Neural cell (in vitro differentiated cells): ENCODE results near the gene IBA57. TPM values are rescaled to one million over a fixed set of nuclear protein-coding genes. Genes with fewer than 3 reads are reported as not detected.
"Not testable (repeated sequence)": the region's sequence is repeated elsewhere in the genome, so short reads cannot be mapped to it uniquely, and the experiment has no call there.

Experiments
- H2AFZ ChIP-seq: fragments of 200-600, 300-800 bp; sonication (generic), shearing (Covaris generic); 2 replicates; pipeline ENCODE4 v1.6.0; 2014; ENCODE audit warnings: low read depth, mild to moderate bottlenecking, antibody characterized with exemption, low read length, moderate library complexity
- H3F3A ChIP-seq: fragments of 200-600 bp; shearing (Covaris generic); 2 replicates; pipeline ENCODE4 v1.6.1; 2016; ENCODE audit warnings: mild to moderate bottlenecking, moderate library complexity, mixed read lengths, antibody characterized with exemption, low read length; ENCODE audit not compliant: insufficient read depth, poor library complexity, severe bottlenecking
- H3K27ac ChIP-seq: fragments of 200-600, 300-800 bp; sonication (generic), shearing (Covaris generic); 2 replicates; pipeline ENCODE4 v1.5.1; 2014; ENCODE audit warnings: mild to moderate bottlenecking, low read length, moderate library complexity
- H3K27me3 ChIP-seq: fragments of 300-800, 200-600 bp; sonication (generic), shearing (Covaris generic); 2 replicates; pipeline ENCODE4 v1.6.0; 2014; ENCODE audit warnings: mild to moderate bottlenecking, low read depth, low read length, moderate library complexity; ENCODE audit not compliant: insufficient read depth
- H3K36me3 ChIP-seq: fragments of 300-800, 200-600 bp; sonication (generic), shearing (Covaris generic); 2 replicates; pipeline ENCODE4 v1.5.1; 2014; ENCODE audit warnings: mild to moderate bottlenecking, antibody characterized with exemption, low read length, moderate library complexity; ENCODE audit not compliant: insufficient read depth
- H3K4me2 ChIP-seq: fragments of 300-800, 200-600 bp; sonication (generic), shearing (Covaris generic); 2 replicates; pipeline ENCODE4 v1.6.0; 2014; ENCODE audit warnings: mild to moderate bottlenecking, low read length
- H3K4me3 ChIP-seq: fragments of 300-800, 200-600 bp; sonication (generic), shearing (Covaris generic); 2 replicates; pipeline ENCODE4 v1.5.1; 2014; ENCODE audit warnings: mild to moderate bottlenecking, low read length, moderate library complexity
- H3K79me2 ChIP-seq: fragments of 200-600 bp; shearing (Covaris generic); replicated peaks from 2 replicates; pipeline ENCODE4 v1.6.0; 2014; ENCODE audit warnings: mild to moderate bottlenecking, low read length, moderate library complexity; ENCODE audit not compliant: insufficient read depth
- H3K9ac ChIP-seq: fragments of 300-800, 200-600 bp; sonication (generic), shearing (Covaris generic); 2 replicates; pipeline ENCODE4 v1.6.1; 2016; ENCODE audit warnings: mild to moderate bottlenecking, low read length, mixed read lengths
- H3K9me2 ChIP-seq: fragments of 200-600 bp; shearing (Covaris generic); 2 replicates; pipeline ENCODE4 v1.6.1; 2016; ENCODE audit warnings: mild to moderate bottlenecking, low read length, mixed read lengths; ENCODE audit not compliant: insufficient read depth
- H3K9me3 ChIP-seq: fragments of 200-600, 300-800 bp; sonication (generic), shearing (Covaris generic); 2 replicates; pipeline ENCODE4 v1.6.1; 2016; ENCODE audit warnings: mild to moderate bottlenecking, mixed run types, low read length, moderate library complexity, mixed read lengths
- H4K20me1 ChIP-seq: fragments of 200-600 bp; shearing (Covaris generic); 2 replicates; pipeline ENCODE4 v1.6.1; 2016; ENCODE audit warnings: mild to moderate bottlenecking, mixed run types; ENCODE audit not compliant: insufficient read depth
- EP300 ChIP-seq: fragments of 450-650 bp; conservative IDR thresholded peaks from 2 replicates; pipeline ENCODE4 v1.6.1; 2014; ENCODE audit warnings: antibody characterized with exemption, mild to moderate bottlenecking, moderate library complexity; ENCODE audit not compliant: poor library complexity, severe bottlenecking
- EZH2 ChIP-seq: fragments of 200-600, 300-800 bp; shearing (Covaris generic), sonication (generic); IDR thresholded peaks from 2 replicates; pipeline ENCODE4 v1.6.1; 2014; ENCODE audit warnings: antibody characterized with exemption, low read length, borderline replicate concordance, mild to moderate bottlenecking; ENCODE audit not compliant: insufficient read depth, poor library complexity, severe bottlenecking
- MXI1 ChIP-seq: fragments of 450-650 bp; conservative IDR thresholded peaks from 2 replicates; pipeline ENCODE4 v1.6.1; 2014; ENCODE audit warnings: antibody characterized with exemption, mild to moderate bottlenecking; ENCODE audit not compliant: poor library complexity, severe bottlenecking
- POLR2AphosphoS5 ChIP-seq: IDR thresholded peaks from 2 replicates; pipeline ENCODE4 v1.6.1; 2012
- RAD21 ChIP-seq: fragments of 450-650 bp; conservative IDR thresholded peaks from 2 replicates; pipeline ENCODE4 v1.6.1; 2014; ENCODE audit warnings: antibody characterized with exemption, mild to moderate bottlenecking, moderate library complexity
- SMC3 ChIP-seq: fragments of 450-650 bp; conservative IDR thresholded peaks from 2 replicates; pipeline ENCODE4 v1.6.1; 2014; ENCODE audit warnings: antibody characterized with exemption, mild to moderate bottlenecking, moderate library complexity; ENCODE audit not compliant: poor library complexity
- TAF1 ChIP-seq: IDR thresholded peaks from 2 replicates; pipeline ENCODE4 v1.6.1; 2012; ENCODE audit warnings: low read depth
- polyA plus RNA-seq: library from polyadenylated mRNA; depleted of rRNA; stranded (reverse); fragments of >200 nt; gene quantifications from 2 replicates; pipeline ENCODE4 v1.2.3, GENCODE V29; 2014
- TF ChIP-seq, protein P1 (sequence below): fragments of 450-650 bp; IDR thresholded peaks from 2 replicates; pipeline ENCODE4 v1.5.1; 2014; ENCODE audit warnings: antibody characterized with exemption, mild to moderate bottlenecking, moderate library complexity; ENCODE audit not compliant: poor library complexity, severe bottlenecking
- TF ChIP-seq, protein P2 (sequence below): IDR thresholded peaks from 2 replicates; pipeline ENCODE4 v1.6.1; 2012; ENCODE audit warnings: borderline replicate concordance

The IBA57 gene
- polyA plus RNA-seq, 1 donor from 2014 or later, result 5.5 TPM

DNA sequence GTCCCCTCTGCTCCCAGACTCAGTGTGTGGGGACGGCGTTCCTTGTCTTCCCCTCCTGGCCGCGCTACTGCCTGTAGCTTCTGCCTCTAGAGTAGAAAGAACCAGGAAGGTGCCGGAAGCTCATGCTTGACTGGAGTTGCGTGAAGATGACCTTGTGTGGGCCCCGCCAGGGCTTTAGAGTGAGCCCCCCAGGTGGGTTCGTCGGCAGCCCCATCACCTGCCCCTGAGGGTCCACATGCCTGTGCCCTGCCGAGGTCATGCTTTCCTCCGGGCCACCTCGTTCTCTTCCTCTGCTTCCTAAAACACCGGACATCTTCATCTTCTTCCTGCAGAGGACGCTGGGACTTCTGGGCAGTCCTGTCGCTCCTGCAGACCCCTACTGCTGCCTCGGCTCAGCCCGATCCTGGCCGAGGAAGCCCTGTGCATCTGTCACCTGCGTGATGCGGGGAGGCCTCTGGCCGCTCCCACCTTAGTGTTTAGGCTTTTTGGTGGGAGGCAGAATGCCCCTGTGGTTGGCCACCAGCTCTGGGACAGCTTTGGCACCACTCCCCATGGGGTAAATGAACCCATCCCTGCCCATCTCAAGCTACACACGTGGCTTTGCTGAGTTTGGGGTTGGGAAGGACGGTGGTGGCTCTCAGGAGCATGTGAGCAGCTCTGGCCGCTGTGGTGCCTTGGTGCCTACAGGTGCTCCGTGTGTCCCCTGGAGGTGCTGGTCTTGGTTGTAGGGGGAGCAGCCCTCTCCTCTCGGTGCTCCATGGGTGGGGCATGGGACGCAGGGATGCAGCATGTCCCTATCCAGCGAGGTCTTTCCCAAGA lies 54.6 kb downstream of the IBA57 start:
- no peaks in the 10 kb centered on the region for H3K79me2 ChIP-seq
- H2AFZ ChIP-seq, result no peak overlapping the region
- no peaks in the 10 kb centered on the region for H3K27me3 ChIP-seq
- H4K20me1 ChIP-seq, result no peaks in the 10 kb centered on the region
- H3K9ac ChIP-seq, result no peak overlapping the region
- no peaks in the 10 kb centered on the region for H3K36me3 ChIP-seq
- H3K27ac ChIP-seq, result no peak overlapping the region
- H3F3A ChIP-seq, result no peaks in the 10 kb centered on the region
- no peak overlapping the region for H3K4me2 ChIP-seq
- no peak overlapping the region for H3K4me3 ChIP-seq
- TF ChIP-seq, protein P1, sequence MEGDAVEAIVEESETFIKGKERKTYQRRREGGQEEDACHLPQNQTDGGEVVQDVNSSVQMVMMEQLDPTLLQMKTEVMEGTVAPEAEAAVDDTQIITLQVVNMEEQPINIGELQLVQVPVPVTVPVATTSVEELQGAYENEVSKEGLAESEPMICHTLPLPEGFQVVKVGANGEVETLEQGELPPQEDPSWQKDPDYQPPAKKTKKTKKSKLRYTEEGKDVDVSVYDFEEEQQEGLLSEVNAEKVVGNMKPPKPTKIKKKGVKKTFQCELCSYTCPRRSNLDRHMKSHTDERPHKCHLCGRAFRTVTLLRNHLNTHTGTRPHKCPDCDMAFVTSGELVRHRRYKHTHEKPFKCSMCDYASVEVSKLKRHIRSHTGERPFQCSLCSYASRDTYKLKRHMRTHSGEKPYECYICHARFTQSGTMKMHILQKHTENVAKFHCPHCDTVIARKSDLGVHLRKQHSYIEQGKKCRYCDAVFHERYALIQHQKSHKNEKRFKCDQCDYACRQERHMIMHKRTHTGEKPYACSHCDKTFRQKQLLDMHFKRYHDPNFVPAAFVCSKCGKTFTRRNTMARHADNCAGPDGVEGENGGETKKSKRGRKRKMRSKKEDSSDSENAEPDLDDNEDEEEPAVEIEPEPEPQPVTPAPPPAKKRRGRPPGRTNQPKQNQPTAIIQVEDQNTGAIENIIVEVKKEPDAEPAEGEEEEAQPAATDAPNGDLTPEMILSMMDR, result no peak
- TF ChIP-seq EP300, result no peak
- TF ChIP-seq TAF1, result no peak
- TF ChIP-seq, protein P2, sequence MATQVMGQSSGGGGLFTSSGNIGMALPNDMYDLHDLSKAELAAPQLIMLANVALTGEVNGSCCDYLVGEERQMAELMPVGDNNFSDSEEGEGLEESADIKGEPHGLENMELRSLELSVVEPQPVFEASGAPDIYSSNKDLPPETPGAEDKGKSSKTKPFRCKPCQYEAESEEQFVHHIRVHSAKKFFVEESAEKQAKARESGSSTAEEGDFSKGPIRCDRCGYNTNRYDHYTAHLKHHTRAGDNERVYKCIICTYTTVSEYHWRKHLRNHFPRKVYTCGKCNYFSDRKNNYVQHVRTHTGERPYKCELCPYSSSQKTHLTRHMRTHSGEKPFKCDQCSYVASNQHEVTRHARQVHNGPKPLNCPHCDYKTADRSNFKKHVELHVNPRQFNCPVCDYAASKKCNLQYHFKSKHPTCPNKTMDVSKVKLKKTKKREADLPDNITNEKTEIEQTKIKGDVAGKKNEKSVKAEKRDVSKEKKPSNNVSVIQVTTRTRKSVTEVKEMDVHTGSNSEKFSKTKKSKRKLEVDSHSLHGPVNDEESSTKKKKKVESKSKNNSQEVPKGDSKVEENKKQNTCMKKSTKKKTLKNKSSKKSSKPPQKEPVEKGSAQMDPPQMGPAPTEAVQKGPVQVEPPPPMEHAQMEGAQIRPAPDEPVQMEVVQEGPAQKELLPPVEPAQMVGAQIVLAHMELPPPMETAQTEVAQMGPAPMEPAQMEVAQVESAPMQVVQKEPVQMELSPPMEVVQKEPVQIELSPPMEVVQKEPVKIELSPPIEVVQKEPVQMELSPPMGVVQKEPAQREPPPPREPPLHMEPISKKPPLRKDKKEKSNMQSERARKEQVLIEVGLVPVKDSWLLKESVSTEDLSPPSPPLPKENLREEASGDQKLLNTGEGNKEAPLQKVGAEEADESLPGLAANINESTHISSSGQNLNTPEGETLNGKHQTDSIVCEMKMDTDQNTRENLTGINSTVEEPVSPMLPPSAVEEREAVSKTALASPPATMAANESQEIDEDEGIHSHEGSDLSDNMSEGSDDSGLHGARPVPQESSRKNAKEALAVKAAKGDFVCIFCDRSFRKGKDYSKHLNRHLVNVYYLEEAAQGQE, result no peak
- TF ChIP-seq SMC3, result no peak
- TF ChIP-seq MXI1, result no peak
- TF ChIP-seq POLR2AphosphoS5, result no peak
- no peak for TF ChIP-seq RAD21
- no peak for TF ChIP-seq EZH2
- H3K9me3 ChIP-seq, result no peaks in the 10 kb centered on the region
- no peaks in the 10 kb centered on the region for H3K9me2 ChIP-seq

DNA sequence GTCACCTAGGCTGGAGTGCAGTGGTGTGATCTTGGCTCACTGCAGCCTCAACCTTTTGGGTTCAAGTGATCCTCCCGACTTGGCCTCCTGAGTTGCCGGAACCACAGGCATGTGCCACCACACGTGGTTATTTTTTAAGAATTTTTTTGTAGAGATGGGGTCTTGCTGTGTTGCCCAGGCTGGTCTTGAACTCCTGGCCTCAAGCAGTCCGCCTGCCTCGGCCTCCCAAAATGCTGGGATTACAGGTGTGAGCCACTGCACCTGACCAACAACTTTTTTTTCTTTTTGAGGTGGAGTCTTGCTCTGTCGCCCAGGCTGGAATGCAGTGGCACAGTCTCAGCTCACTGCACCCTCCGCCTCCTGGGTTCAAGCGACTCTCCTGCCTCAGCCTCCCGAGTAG lies 55.5 kb downstream of the IBA57 start:
- not testable (repeated sequence) for H2AFZ ChIP-seq, H3K9me2 ChIP-seq, H3K36me3 ChIP-seq

DNA sequence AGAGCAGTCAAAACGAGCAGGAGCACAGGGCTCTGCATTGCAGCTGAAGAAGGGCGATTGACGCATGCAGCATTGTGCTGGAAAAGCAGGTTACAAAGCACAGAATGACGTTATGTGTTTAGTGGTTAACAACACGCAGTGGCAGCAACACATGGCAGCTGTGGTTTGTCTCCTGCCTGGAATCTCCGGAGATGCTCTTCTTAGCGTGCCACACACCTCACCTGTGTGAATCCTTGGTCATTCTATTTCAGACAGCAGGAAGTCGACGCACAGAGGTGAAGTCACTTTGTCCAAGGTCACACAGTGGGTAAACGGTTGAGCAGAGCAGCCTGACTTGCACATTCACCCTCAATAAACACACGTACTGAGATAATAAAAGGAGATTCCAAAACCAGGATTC lies 56.9 kb downstream of the IBA57 start:
- H3K27ac ChIP-seq, result no peak overlapping the region
- no peaks in the 10 kb centered on the region for H3K79me2 ChIP-seq
- no peaks in the 10 kb centered on the region for H3K9me3 ChIP-seq
- H3K9me2 ChIP-seq, result no peaks in the 10 kb centered on the region
- no peak overlapping the region for H2AFZ ChIP-seq
- TF ChIP-seq, protein P1, result no peak
- TF ChIP-seq EP300 (no peak), RAD21 (no peak)
- no peak overlapping the region for H3K4me2 ChIP-seq
- H3F3A ChIP-seq, result no peaks in the 10 kb centered on the region
- no peaks in the 10 kb centered on the region for H3K36me3 ChIP-seq
- no peaks in the 10 kb centered on the region for H3K27me3 ChIP-seq
- no peak overlapping the region for H3K4me3 ChIP-seq
- H4K20me1 ChIP-seq, result no peaks in the 10 kb centered on the region
- no peak overlapping the region for H3K9ac ChIP-seq

More for the DNA sequence above, 55.5 kb downstream of the IBA57 start:
- H4K20me1 ChIP-seq, H3K4me2 ChIP-seq, H3K27me3 ChIP-seq, H3K79me2 ChIP-seq, H3K4me3 ChIP-seq, H3K27ac ChIP-seq, H3K9me3 ChIP-seq, H3F3A ChIP-seq, H3K9ac ChIP-seq: not testable (repeated sequence)
